ENCODE measurements around the gene VMO1.

Gene VMO1

DNA sequence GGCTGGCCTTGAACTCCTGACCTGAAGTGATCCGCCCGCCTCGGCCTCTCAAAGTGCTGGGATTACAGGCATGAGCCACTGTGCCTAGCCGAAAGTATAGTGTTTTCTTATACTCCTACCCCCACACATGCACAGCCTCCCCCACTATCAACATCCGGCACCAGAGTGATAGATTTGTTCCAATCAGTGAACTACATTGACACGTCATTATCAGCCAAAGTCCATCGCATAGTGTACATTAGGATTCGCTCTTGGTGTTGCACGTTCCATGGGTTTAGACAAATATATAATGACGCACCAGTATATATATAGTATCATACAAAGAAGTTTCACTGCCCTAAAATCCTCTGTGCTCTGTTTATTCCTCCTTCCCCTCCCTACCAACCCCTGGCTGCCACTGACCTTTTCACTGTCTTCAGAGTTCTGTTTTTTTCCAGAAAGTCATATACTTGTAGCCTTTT, 26.4 kb downstream of the VMO1 start:
- DNase-seq (ENCODE audit: low read depth) = no peak

DNA sequence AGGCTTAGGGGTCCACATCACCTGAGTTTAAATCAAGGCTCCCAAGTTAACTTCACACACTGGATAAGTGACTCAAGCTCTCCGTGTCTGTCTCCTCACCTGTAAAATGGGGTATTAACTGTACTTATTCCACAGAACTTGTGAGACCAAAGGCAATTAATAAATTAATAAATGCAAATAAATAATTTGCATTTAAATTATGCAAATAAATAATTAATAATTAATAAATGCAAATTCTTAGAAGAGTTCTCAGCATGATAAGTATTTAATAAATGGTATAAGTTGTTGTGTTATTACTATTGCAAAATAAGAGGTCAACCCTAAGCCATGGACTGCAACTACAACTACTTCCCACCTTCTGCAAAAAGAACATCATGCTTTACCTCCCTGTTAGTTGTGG, 32.8 kb downstream of the VMO1 start:
- DNase-seq (ENCODE audit: low read depth) = no peak

DNA sequence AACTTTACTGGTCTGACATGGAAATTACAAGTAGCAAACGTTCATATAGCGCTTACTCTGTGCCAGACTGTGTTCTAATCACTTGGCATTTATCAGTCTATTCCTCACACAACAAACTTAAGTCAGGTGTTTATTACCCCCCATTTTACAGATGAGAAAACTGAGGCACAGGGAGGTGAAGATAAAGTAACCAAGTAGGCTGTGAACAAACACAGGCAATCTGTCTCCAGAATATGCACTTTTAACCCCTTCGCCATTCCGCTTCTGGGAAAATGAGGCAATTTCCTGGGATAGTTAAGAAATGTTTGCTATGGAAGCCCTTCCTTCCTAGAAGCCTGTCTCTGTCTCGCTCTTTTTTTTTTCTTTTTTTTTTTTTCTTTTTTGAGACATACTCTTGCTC, 34.2 kb downstream of the VMO1 start:
- peak; percentile 32 for DNase-seq (ENCODE audit: low read depth)

DNA sequence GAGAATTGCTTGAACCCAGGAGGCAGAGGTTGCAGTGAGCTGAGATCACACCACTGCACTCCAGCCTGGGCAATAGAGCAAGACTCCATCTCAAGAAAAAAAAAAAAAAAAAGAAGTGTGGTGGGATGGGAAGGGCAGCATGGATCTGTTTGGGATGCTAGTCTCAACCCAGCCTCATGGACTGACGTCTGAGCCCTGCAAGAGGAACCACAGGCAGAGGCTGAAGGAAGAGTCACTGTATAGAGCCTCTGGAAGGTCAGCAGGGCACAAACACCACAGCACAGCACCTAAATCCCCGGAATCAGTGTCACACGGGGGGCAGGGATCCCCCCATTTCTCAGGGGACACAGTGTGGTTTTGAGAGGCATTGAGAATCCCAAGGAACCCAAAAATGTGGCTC, 35.6 kb downstream of the VMO1 start:
- no peak for DNase-seq (ENCODE audit: low read depth)

DNA sequence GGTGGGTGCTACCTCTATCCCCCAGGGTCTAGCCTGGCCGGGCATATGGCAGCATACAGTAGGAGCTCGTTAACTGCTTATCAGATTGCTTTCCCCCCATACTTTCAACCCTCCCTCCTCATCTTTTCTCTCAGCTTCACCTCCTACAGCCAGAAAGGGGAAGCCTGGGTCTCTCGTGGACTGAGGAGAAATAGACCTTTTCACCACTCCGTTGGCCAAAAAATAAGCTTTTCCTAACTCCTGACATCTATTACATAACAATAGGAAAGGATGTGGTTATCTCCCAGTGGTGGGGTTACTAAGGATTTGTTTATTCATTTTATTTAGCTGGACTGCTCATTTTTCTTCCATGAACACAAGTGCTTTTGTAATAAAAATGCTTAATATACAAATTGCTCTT, 37.5 kb downstream of the VMO1 start:
- no peak for DNase-seq (ENCODE audit: low read depth)

DNA sequence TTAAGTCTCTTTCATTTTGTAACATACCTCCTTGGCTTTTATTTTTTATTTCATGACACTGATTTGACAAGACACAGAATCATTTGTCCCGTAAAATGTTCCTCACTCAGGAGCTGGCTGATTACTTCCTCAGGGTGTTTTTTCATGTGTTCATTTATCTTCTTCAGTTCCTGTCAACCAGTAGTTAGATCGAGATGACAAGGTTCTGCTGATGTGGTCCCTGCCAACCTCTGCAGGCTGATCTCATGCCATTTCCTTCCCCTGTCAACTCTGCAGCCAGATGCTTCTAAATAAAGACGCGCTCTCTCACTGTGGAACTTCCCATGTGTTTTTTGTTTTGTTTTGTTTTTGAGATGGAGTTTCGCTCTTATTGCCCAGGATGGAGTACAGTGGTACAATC, 38.3 kb downstream of the VMO1 start:
- DNase-seq (ENCODE audit: low read depth) = no peak

DNA sequence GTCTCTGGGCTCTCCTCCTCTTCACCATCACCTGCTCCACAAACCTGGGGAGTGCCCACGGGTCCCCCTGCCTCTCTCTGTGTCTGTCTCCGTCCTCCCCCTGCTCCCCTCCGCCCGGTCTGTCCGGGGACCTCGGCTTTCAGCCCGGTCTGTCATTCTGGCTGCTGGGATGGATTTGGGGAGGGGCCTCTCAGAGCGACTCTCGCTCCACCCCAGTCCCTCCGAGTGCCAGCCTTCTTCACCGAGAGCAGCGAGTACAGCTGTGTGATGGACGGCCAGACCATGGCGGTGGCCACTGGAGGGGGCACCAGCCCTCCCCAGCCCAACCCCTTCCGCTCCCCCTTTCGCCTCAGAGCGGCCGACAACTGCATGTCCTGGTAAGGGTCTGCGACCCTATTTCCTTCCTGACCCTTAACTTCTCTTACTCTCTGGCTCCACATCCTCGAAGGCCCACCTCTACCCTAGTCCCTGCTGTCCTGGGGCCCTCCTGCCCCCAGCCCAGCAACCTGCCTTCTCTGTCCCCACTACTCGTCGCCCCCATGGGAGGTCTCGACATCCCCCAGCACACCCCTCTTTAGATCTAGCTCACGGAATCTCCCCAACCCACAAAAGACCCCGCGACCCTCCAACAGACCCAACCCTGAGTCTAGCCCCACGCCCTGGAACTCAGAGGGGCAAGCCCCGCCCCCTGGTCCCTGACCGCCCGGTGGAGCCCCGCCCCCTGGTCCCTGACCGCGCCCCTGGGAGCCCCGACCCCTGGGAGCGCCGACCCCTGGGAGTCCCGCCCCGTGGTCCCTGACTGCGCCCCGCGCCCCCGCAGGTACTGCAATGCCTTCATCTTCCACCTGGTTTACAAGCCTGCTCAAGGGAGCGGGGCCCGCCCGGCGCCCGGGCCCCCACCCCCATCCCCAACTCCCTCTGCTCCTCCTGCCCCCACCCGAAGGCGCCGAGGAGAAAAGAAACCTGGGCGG, 40.9 kb downstream of the VMO1 start:
- no peak for DNase-seq (ENCODE audit: low read depth)

DNA sequence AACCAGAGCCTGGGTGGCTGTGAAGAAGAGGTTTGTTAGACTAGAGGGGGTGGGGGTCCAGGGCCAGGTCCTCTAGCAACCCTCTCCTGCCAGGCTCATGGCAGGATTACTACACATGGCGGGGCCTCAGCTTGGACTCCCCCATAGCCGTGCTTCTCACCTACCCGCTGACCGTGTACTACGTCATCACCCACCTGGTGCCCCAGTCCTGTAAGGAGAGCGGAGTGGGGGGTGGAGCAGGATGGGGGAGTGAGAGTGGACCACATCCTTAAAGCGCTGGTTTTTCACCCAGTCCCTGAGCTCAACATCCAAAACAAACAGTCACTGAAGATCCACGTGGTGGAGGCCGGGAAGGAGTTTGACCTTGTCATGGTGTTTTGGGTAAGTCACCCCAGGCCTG, 42.3 kb downstream of the VMO1 start:
- no peak for DNase-seq (ENCODE audit: low read depth)

DNA sequence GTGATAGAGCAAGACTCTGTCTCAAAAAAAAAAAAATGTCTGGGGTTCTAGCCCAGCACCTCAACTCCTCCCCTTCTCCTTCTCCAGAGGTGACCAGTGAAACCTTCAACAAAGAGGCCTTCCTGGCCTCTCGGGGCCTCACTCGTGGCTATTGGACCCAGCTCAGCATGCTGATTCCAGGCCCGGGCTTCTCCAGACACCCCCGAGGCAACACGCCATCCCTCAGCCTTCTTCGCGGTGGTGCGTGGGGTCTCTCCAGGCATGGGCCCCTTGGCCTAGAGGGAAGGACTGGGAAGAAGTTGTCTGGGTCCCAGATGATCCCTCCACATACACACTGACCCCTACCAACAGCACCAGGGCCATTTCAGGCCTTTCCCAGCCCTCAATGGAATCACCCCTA, 42.9 kb downstream of the VMO1 start:
- no peak for DNase-seq (ENCODE audit: low read depth)

DNA sequence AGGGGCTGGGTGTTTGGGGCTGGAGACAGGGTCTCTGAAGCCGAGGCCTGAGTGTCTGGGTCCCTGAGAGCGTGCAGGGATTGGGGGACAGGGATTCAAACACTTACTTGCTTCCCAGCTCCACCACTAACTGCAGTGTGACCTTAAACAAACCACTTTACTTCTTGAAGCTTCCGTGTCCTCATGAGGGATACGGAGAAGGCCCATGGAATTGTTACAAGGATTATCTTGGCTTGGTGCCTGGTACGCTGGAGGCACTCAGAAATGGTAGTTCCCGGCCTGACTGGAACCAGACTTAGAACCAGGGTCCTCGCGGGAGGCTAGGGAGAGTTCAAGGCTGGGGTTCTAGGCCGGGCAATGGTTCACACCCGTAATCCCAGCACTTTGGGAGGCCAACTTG, 43.5 kb downstream of the VMO1 start:
- peak; percentile 25 for DNase-seq (ENCODE audit: low read depth)

DNA sequence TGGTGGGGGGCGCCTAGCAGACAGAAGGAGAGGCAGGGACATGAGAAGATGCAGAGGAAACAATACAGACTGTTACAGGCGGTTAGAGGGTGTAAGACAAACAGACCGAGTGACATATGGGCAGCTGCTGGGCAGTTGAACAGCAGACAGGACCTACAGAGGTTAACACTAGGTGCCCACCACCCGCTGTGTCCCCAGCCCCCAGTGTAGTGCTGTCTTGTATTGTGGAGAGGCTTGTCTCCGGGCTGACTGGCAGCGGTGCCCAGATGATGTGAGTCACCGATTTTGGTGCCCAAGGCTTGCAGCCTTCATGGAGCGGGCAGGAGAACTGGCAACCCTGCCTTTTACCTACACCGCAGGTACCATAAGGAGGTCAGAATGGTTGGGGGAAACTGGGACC, 44.0 kb downstream of the VMO1 start:
- no peak for DNase-seq (ENCODE audit: low read depth)

DNA sequence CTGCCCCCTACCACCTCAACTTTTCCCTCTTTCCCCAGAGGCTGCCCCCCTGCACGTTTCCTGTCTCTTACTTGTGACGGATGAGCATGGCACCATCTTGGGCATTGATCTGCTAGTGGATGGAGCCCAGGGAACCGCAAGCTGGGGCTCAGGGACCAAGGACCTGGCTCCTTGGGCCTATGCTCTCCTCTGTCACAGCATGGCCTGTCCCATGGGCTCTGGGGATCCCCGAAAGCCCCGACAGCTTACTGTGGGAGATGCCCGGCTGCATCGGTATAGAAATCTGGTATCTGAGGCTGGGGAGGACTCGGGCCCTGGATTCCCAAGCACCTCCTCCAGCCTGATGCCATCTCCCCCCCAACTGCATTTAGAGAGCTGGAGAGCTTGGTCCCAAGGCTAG, 44.6 kb downstream of the VMO1 start:
- DNase-seq (ENCODE audit: low read depth) = no peak

DNA sequence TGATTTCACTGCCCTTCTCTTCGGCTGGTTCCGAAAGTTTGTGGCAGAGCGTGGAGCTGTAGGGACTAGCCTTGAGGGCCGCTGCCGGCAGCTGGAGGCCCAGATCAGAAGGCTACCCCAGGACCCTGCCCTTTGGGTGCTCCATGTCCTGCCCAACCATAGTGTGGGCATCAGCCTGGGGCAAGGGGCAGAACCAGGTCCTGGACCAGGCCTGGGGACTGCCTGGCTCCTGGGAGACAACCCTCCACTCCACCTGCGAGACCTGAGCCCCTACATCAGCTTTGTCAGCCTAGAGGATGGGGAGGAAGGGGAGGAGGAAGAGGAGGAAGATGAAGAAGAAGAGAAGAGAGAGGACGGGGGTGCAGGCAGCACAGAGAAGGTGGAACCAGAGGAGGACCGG, 45.6 kb downstream of the VMO1 start:
- DNase-seq (ENCODE audit: low read depth) = no peak

DNA sequence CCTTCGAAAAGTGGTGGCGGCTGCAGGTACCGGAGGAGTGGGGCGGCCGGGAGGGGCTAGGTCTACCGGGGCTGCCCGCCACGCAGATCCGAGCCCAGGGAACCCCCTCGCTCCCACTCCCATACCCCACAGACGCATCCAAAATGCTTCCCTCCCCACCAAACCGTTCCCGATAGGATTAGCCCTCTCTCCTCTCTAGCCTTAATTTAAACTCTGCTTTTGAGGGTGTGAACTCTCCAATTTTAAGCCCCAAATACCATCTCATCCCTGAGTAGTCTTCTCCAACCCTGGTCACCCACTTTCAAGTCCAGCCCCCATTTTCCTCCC, 46.2 kb downstream of the VMO1 start:
- no peak for DNase-seq (ENCODE audit: low read depth)

DNA sequence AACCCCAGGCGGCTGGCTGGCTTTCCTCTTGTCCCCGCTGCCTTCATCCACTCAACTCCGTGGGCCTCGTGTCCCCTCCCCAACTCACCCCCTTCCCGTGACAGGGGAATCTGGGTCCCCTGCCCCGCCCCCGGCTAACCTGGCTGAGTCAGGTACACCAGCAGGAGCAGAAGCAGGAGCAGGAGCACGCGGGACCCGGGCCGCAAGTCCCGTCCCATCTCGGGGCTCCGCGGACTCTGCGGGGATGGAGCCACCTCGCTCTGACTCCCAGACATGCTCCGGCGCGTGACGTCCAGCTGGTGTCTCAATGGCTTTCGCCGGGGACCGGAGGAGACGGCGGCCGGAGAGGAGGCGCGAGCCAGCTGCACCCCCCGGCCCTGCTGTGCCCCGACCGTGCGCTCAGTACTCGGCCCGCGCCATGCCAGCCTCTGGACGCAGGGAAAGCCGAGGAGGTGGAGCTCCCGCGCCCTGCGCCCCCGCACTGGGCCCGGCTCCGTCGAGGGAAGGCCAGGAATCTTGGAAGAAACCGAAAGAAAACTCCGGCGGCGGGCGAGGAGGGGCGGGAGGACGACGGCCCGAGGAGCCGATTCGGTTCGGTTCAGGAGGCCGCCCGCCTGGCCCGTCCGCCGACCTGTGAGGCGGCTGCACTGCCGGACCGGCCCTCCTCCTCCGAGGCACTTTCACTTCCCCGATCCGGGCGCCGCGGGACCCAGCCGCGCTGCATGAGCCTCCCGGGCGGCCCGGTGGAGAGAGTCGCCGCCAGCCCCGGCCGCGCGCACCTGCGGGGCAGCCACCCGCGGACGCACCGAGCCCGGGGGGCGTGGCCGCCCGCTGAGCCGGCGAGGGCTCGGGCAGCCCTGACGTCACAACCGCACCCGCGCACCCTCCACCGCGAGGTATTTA, 46.8 kb downstream of the VMO1 start, which contains the start of the genes CXCL16 and ZMYND15:
Gene CXCL16 (minus strand): TSS at position 807 of the 903 bp plus-strand sequence. CDS start 589 bp downstream, at position 218.
Gene ZMYND15 (plus strand): TSS at position 712 of the 903 bp plus-strand sequence. CDS start 716 bp downstream, outside the sequence.
- peak; percentile 42 for DNase-seq (ENCODE audit: low read depth)

DNA sequence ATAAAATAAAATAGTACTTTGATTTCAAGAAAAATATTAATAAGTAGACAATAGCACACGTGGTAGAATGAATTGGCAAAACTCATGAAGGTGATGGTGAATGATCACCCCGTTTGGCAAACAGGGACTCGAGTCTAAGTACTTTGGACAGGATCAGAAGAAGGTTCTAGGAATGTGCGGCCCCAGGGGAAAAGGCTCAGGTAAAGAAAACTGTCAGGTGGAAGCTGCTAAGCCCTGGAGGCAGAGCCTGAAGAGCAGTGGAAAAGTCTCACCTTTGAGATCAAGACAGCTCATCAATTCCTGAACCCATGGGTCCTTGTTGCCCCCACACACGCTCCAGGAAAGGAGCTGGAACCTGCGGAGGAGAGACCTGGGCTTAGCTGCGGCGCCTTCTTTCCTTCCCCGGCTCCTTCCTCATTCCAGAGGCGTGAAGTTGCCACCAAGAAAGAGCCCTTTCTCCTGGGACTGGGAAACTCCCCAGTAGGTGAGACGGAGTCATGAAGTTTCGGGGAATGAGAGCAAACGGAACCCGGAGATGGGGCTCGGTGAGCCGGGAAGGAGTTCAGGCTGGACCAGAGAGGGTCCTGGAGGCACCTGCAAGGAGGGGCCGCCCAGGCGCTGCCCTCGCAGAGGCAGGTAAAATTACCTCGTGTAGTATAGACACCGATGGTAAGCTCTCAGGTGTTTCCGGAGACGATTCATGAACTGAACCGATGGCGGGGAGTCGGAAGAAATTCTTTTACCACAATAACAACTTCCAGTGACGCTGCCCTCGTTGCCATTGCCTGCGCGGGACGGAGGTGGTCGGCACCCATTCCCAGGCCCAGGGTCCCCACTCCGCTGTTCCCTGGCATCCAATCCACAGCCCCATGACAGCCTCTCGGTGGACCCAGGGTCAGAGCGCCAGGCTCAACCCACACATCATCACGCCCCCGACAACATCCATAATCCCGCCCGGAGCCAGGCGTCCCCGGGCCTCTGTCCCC, 47.7 kb downstream of the VMO1 start:
- DNase-seq (ENCODE audit: low read depth) = no peak

DNA sequence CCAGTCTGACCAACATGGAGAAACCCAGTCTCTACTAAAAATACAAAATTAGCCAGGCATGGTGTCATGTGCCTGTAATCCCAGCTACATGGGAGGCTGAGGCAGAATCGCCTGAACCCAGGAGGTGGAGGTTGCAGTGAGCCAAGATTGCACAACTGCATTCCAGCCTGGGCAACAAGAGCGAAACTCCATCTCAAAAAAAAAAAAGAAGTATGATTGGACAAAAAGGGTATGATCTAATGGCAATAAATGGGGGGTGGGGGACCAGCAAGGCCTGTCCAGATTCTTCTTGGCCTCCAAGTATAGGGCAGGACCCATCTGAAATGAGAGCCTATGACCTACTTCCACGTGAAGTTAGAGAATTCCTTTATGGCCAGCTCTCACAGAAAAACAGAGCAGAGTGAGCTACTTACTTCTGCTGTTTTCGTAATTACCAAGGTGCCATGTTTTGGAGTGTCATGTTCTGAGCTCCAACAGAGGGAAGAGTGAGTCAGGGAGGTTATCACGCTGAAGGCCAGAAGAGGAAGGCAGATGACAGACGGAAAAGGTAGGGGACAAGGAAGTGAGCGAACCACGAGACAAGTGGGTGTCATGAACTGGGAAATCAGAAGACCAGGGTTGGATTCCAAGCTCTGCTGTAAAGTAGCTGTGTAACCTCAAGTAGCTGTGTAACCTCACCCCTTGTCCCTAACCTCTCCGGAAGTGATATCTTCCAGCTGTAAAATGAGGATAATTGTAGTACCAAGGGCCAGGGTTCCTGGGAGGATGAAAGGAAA, 50.1 kb downstream of the VMO1 start:
- DNase-seq (ENCODE audit: low read depth) = no peak

All from EH (cell line).